Measurements from ENCODE around the gene RGS9.
A peak's percentile ranks its signal among the peaks of the same experiment; 100 is the strongest.

The RGS9 gene

GRCh38 chr17:65181237-65182061, 44.3 kb downstream of the RGS9 start:
- peak overlapping the region; percentile 63 to 87 (median 76) for H3K4me2 ChIP-seq
- no peak overlapping the region for H3K4me3 ChIP-seq
- 0 out of 22 replicates have a peak overlapping the region, but pooled peaks of 1 of the 11 experiments have one; percentile 39 for H3K9ac ChIP-seq
- no peaks in the 10 kb centered on the region for H3K9me3 ChIP-seq (replicated peaks in 1 of 11)
- peak overlapping the region in 9 of 11 experiments; percentile 27 to 62 (median 49); a peak in 12 of 22 replicates for H3K27ac ChIP-seq
- no peaks in the 10 kb centered on the region for H3K27me3 ChIP-seq
- H4K20me1 ChIP-seq = no peaks in the 10 kb centered on the region
- H3K36me3 ChIP-seq = no peaks in the 10 kb centered on the region
- peaks cover 26 to 83% (median 69%) of the 10 kb centered on the region in 10 experiments for H3K4me1 ChIP-seq
- TF ChIP-seq Cebpa-rat (IDR thresholded peaks at IDR 0.05) = no peak

GRCh38 chr17:65182233-65182632, 45.1 kb downstream of the RGS9 start:
- no peaks in the 10 kb centered on the region for H3K27me3 ChIP-seq
- H3K36me3 ChIP-seq = no peaks in the 10 kb centered on the region
- peak overlapping the region in 10 of 11 experiments; percentile 27 to 62 (median 46); a peak in 18 of 22 replicates for H3K27ac ChIP-seq
- no peaks in the 10 kb centered on the region for H3K9me3 ChIP-seq (replicated peaks in 1 of 11)
- peak overlapping the region; percentile 63 to 87 (median 76) for H3K4me2 ChIP-seq
- no peaks in the 10 kb centered on the region for H4K20me1 ChIP-seq
- H3K9ac ChIP-seq = peak overlapping the region; percentile 1 to 47 (median 30); a peak in 11 of 22 replicates
- peaks cover 26 to 83% (median 69%) of the 10 kb centered on the region in 10 experiments for H3K4me1 ChIP-seq
- 0 out of 20 replicates have a peak overlapping the region, but pooled peaks of 1 of the 10 experiments have one; percentile 9 for H3K4me3 ChIP-seq
- TF ChIP-seq Cebpa-rat (IDR thresholded peaks at IDR 0.05) = no peak

- H3K9ac ChIP-seq = no peak overlapping the region
- H4K20me1 ChIP-seq = no peaks in the 10 kb centered on the region
- peak overlapping the region in 7 of 11 experiments; percentile 63 to 87 (median 76); a peak in 11 of 22 replicates for H3K4me2 ChIP-seq
- no peaks in the 10 kb centered on the region for H3K36me3 ChIP-seq
- H3K27ac ChIP-seq = no peak overlapping the region
- H3K27me3 ChIP-seq = no peaks in the 10 kb centered on the region
- H3K4me1 ChIP-seq = peaks cover 18 to 80% (median 60%) of the 10 kb centered on the region in 10 experiments
- H3K9me3 ChIP-seq (replicated peaks in 1 of 11) = no peaks in the 10 kb centered on the region
- TF ChIP-seq Cebpa-rat (IDR thresholded peaks at IDR 0.05) = no peak
- H3K4me3 ChIP-seq = no peak overlapping the region
These were observed 46.6 kb downstream of the RGS9 start for GRCh38 chr17:65183736-65184135.

GRCh38 chr17:65184235-65184959, 47.2 kb downstream of the RGS9 start:
- peak overlapping the region in 9 of 11 experiments; percentile 7 to 80 (median 31); a peak in 12 of 22 replicates for H3K4me2 ChIP-seq
- no peak overlapping the region for H3K4me3 ChIP-seq
- H4K20me1 ChIP-seq = no peaks in the 10 kb centered on the region
- H3K4me1 ChIP-seq = peaks cover 18 to 73% (median 53%) of the 10 kb centered on the region in 10 experiments
- no peaks in the 10 kb centered on the region for H3K36me3 ChIP-seq
- H3K9me3 ChIP-seq (replicated peaks in 1 of 11) = no peaks in the 10 kb centered on the region
- H3K27ac ChIP-seq = no peak overlapping the region
- no peak for TF ChIP-seq Cebpa-rat (IDR thresholded peaks at IDR 0.05)
- H3K9ac ChIP-seq = no peak overlapping the region
- H3K27me3 ChIP-seq = no peaks in the 10 kb centered on the region

GRCh38 chr17:65185062-65185461, 47.9 kb downstream of the RGS9 start:
- TF ChIP-seq Cebpa-rat (IDR thresholded peaks at IDR 0.05) = no peak
- Histone ChIP-seq H3K4me3 (no peak overlapping the region), H3K27me3 (no peaks in the 10 kb centered on the region), H3K27ac (no peak overlapping the region), H4K20me1 (no peaks in the 10 kb centered on the region), H3K4me1 (peaks cover 18 to 70% (median 47%) of the 10 kb centered on the region in 10 experiments), H3K4me2 (peak overlapping the region in 7 of 11 experiments; percentile 7 to 80 (median 63); a peak in 11 of 22 replicates), H3K36me3 (no peaks in the 10 kb centered on the region), H3K9ac (no peak overlapping the region), H3K9me3 (replicated peaks in 1 of 11) (no peaks in the 10 kb centered on the region)

- Histone ChIP-seq H3K9me3 (replicated peaks in 1 of 11) (no peaks in the 10 kb centered on the region), H3K9ac (no peak overlapping the region), H3K36me3 (no peaks in the 10 kb centered on the region), H3K4me3 (no peak overlapping the region), H3K4me1 (peaks cover 18 to 65% (median 40%) of the 10 kb centered on the region in 10 experiments), H4K20me1 (no peaks in the 10 kb centered on the region), H3K27me3 (no peaks in the 10 kb centered on the region), H3K27ac (no peak overlapping the region), H3K4me2 (peak overlapping the region in 1 of 11 experiments; percentile 80; a peak in 3 of 22 replicates)
- no peak for TF ChIP-seq Cebpa-rat (IDR thresholded peaks at IDR 0.05)
These were observed 48.7 kb downstream of the RGS9 start for GRCh38 chr17:65185668-65186382.

GRCh38 chr17:65190467-65191097, 53.4 kb downstream of the RGS9 start:
- no peak overlapping the region for H3K4me3 ChIP-seq
- no peak overlapping the region for H3K9ac ChIP-seq
- H3K4me1 ChIP-seq = peaks cover 10 to 31% (median 14%) of the 10 kb centered on the region in 10 experiments; a peak in 18 of 20 replicates
- H3K4me2 ChIP-seq = no peak overlapping the region
- H3K27ac ChIP-seq = no peak overlapping the region
- no peaks in the 10 kb centered on the region for H3K27me3 ChIP-seq
- no peaks in the 10 kb centered on the region for H3K36me3 ChIP-seq
- H3K9me3 ChIP-seq (replicated peaks in 1 of 11) = no peaks in the 10 kb centered on the region
- H4K20me1 ChIP-seq = no peaks in the 10 kb centered on the region
- no peak for TF ChIP-seq Cebpa-rat (IDR thresholded peaks at IDR 0.05)
